ENCODE data around the gene GAL3ST2. TPM values are rescaled to one million over a fixed set of nuclear protein-coding genes. Genes with fewer than 3 reads are reported as not detected.

The GAL3ST2 gene
- total RNA-seq, 6 experiments from 2014 or later: 0.17 to 0.26 (median 0.23) TPM; not detected in 2

GRCh38 chr2:241767464-241768250 is 9.0 kb upstream of the GAL3ST2 start:
- no peak overlapping the region for H3K27ac Mint-ChIP-seq
- H3K4me1 Mint-ChIP-seq (ENCODE audit: low read depth): no peaks in the 10 kb centered on the region
- no peak overlapping the region for H3K4me3 Mint-ChIP-seq
- no peaks in the 10 kb centered on the region for H3K36me3 Mint-ChIP-seq (ENCODE audit: low read depth)
- no peaks in the 10 kb centered on the region for H3K9me3 Mint-ChIP-seq
- TF ChIP-seq, protein P1, sequence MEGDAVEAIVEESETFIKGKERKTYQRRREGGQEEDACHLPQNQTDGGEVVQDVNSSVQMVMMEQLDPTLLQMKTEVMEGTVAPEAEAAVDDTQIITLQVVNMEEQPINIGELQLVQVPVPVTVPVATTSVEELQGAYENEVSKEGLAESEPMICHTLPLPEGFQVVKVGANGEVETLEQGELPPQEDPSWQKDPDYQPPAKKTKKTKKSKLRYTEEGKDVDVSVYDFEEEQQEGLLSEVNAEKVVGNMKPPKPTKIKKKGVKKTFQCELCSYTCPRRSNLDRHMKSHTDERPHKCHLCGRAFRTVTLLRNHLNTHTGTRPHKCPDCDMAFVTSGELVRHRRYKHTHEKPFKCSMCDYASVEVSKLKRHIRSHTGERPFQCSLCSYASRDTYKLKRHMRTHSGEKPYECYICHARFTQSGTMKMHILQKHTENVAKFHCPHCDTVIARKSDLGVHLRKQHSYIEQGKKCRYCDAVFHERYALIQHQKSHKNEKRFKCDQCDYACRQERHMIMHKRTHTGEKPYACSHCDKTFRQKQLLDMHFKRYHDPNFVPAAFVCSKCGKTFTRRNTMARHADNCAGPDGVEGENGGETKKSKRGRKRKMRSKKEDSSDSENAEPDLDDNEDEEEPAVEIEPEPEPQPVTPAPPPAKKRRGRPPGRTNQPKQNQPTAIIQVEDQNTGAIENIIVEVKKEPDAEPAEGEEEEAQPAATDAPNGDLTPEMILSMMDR (IDR thresholded peaks at IDR 0.05): no peak
- H3K27me3 Mint-ChIP-seq (ENCODE audit: insufficient read depth): peaks cover 1% of the 10 kb centered on the region; the same call in 1 of the 2 replicates
- no peak for DNase-seq

GRCh38 chr2:241768251-241768711 is 8.3 kb upstream of the GAL3ST2 start:
- Mint-ChIP-seq H3K27ac (no peak overlapping the region), H3K4me3 (no peak overlapping the region), H3K27me3 (ENCODE audit: insufficient read depth) (peaks cover 1% of the 10 kb centered on the region; the same call in 1 of the 2 replicates), H3K9me3 (no peaks in the 10 kb centered on the region), H3K4me1 (ENCODE audit: low read depth) (no peaks in the 10 kb centered on the region), H3K36me3 (ENCODE audit: low read depth) (no peaks in the 10 kb centered on the region)
- no peak for DNase-seq
- TF ChIP-seq, protein P1 (IDR thresholded peaks at IDR 0.05): no peak

GRCh38 chr2:241768850-241769249 is 7.8 kb upstream of the GAL3ST2 start:
- Mint-ChIP-seq H3K4me3 (no peak overlapping the region), H3K9me3 (no peaks in the 10 kb centered on the region)
- TF ChIP-seq, protein P1 (IDR thresholded peaks at IDR 0.05): no peak

DNA sequence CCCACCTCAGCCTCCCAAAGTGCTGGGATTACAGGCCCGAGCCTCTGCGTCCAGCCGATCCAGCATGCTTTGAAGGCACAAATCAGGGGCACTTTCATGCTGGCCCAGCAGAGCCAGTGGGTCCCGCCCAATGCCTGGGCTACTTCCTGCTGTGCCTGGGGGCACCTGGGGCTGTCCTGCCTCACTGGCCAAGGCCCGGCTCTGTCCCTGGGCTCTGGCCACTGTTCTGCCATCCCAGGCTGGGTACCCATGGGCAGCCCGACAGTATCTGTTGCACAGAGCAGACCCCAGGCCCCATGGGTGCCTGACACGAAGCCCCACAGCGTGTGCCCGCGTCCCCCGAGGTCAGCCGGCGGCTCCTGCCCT is 6.8 kb upstream of the GAL3ST2 start:
- DNase-seq: no peak
- H3K36me3 Mint-ChIP-seq (ENCODE audit: low read depth): no peaks in the 10 kb centered on the region
- H3K9me3 Mint-ChIP-seq: no peaks in the 10 kb centered on the region
- H3K27ac Mint-ChIP-seq: no peak overlapping the region
- TF ChIP-seq, protein P1 (IDR thresholded peaks at IDR 0.05): no peak
- no peaks in the 10 kb centered on the region; the same call in 1 of the 2 replicates for H3K27me3 Mint-ChIP-seq (ENCODE audit: insufficient read depth)
- peaks cover 4% of the 10 kb centered on the region for H3K4me1 Mint-ChIP-seq (ENCODE audit: low read depth)
- no peak overlapping the region for H3K4me3 Mint-ChIP-seq

More at GRCh38 chr2:241768850-241769249, 7.8 kb upstream of the GAL3ST2 start:
- Mint-ChIP-seq H3K4me1 (ENCODE audit: low read depth) (no peaks in the 10 kb centered on the region), H3K27me3 (ENCODE audit: insufficient read depth) (peaks cover 1% of the 10 kb centered on the region; the same call in 1 of the 2 replicates), H3K27ac (no peak overlapping the region), H3K36me3 (ENCODE audit: low read depth) (no peaks in the 10 kb centered on the region)
- DNase-seq: no peak

GRCh38 chr2:241770185-241770935 is 6.3 kb upstream of the GAL3ST2 start:
- H3K27me3 Mint-ChIP-seq (ENCODE audit: insufficient read depth): no peaks in the 10 kb centered on the region; the same call in 1 of the 2 replicates
- H3K4me3 Mint-ChIP-seq: no peak overlapping the region
- DNase-seq: no peak
- TF ChIP-seq, protein P1 (IDR thresholded peaks at IDR 0.05): no peak
- H3K27ac Mint-ChIP-seq: no peak overlapping the region
- no peaks in the 10 kb centered on the region for H3K36me3 Mint-ChIP-seq (ENCODE audit: low read depth)
- H3K9me3 Mint-ChIP-seq: no peaks in the 10 kb centered on the region
- peaks cover 9% of the 10 kb centered on the region for H3K4me1 Mint-ChIP-seq (ENCODE audit: low read depth)

All from HFFc6 (cell line).